Activated CD8-positive, alpha-beta memory T cell treated with anti-CD3 and anti-CD28 coated beads for 24 hours (primary cell): Measurements from ENCODE around the gene ATP2B1.
"Not testable (repeated sequence)": the region's sequence is repeated elsewhere in the genome, so short reads cannot be mapped to it uniquely, and the experiment has no call there.

Experiments used
- DNase-seq: peaks from one replicate; pipeline ENCODE4 v3.0.0-alpha.2; 2020

Gene ATP2B1

DNA sequence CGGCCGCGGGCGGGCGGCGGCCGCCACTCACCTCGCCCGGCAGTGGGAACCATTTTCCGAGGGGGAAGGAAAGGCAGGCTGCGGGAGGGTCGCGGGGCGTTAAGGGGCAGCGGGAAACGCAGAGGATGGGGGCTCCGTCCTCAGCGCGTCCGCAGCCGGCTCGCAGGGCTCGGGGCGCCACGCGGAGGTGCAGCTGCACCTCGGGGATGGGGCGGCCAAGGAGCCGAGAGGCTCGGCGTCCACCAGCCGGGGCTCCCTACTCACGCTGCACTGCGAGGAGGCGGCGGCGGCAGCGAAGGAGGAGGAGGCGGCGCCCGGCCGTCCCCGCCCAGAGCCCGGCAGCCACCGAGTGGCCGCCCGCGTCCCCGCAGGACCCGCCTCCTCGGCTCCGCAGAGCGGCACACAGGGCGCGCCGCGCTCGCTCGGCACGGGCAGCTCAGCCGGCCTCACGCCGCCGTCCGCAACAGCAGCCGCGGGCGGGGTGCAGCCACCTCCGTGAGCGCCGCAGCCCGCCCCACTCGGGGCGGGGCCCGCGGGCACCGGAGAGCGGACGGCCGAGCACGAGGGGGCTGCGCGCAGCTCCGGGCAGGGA, at the start of gene ATP2B1:
Gene ATP2B1 (minus strand): TSS at position 274 of the 592 bp plus-strand sequence. CDS start 52,952 bp downstream, outside the sequence.
- peak; percentile 90 for DNase-seq

DNA sequence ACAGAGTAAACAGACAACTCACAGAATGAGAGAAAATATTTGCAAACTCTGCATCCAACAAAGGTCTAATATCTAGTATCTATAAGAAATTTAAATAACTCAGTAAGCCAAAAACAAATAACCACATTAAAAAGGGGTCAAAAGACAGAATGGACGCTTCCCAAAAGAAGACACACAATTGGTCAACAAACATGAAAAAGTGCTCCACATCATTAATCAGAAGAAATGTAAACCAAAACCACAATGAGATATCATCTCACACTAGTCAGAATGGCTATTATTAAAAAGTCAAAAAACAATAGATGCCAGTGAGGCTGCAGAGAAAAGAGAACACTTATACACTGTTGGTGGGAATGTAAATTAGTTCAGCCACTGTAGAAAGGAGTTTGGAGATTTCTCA, 49.3 kb upstream of the ATP2B1 start:
- DNase-seq: not testable (repeated sequence)

DNA sequence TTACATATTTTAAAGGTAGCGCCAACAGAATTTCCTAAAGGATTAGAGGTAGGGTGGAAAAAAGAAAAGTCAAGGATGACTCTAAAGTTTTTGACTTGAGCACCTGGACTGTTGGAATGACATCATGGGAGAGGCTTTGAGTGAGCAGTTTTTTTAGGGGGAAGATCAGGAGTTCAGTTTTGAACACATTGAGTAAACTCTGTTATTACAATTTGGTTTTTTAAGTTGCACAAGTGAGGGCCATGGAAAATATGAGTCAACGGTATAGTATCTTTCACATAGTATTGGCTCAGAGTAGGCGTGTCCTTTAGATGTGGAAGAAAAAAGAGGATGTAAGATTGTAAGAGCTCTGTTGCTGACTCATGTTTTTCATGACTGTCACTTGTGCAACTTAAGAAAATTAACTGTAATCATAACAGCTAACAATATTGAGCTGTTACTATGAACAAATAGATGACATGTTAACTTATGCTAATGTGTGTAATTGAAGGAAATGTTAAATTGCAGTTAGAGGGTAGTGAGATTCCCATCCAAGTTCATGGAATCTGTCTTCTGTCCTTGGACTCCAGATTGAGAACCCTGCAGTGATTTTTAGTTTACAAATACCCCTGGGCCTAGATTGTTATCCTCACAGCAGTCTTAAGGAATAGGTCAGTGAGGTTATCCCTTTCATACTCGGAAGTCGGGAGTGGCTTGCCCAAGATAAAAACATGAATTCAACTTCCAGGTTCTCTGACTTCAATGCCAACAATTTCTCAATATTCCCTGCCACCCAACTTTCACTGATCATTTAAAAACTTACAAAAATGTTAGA, 48.2 kb upstream of the ATP2B1 start:
- no peak for DNase-seq

DNA sequence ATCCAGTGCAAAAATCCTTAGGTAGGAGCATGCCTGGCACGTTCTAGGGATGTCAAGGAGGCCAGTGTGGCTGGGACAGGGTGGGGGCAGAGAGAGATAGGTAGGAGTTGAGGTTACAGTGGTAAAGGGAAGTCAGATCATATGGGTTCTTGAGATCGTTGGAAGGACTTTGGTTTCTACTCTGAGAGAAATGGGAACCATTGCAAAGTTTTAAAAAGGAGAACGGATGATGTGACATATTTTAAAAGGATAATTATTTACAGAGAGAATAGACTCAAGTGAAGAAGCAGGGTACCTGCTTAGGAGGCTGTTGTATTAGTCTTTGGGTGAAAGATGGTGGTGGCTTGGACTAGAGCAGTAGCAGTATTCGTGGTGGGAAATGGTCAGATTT, 47.6 kb upstream of the ATP2B1 start:
- DNase-seq: no peak

DNA sequence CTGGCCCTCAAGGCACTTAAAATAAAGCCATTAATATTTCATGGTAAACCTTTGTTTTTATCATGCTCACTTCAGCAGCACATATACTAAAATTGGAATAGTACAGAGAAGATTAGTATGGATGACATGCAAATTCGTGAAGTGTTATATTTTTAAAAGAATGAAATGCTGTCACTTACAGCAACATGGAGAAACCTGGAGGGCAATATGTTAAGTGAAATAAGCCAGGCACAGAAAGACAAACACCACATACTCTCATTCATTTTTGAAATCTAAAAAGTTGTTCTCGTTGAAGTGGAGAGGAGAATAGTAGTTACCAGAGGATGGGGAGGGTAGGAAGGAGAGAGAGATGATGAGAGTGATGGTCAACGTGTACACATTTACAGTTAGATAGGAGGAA, 45.4 kb upstream of the ATP2B1 start:
- DNase-seq: no peak

DNA sequence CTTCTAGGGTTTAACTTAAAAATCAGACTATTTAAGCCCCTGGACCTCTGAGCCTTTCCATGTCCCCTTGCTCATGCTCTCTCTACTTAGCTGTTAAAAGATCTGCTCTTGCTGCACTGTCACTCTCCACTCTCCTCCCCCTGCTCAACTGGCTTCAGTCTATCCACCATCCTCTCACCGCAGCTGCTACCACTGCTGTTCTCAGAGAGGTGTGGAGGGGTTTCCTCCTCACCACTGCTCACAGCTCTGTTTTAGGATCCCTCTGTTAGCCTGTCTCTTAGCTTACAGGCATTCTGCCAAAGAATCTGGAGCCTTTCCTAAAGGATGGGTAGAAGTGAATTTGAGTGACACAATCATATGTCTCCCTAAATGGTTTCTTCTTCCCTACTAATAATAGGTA, 43.7 kb upstream of the ATP2B1 start:
- no peak for DNase-seq

DNA sequence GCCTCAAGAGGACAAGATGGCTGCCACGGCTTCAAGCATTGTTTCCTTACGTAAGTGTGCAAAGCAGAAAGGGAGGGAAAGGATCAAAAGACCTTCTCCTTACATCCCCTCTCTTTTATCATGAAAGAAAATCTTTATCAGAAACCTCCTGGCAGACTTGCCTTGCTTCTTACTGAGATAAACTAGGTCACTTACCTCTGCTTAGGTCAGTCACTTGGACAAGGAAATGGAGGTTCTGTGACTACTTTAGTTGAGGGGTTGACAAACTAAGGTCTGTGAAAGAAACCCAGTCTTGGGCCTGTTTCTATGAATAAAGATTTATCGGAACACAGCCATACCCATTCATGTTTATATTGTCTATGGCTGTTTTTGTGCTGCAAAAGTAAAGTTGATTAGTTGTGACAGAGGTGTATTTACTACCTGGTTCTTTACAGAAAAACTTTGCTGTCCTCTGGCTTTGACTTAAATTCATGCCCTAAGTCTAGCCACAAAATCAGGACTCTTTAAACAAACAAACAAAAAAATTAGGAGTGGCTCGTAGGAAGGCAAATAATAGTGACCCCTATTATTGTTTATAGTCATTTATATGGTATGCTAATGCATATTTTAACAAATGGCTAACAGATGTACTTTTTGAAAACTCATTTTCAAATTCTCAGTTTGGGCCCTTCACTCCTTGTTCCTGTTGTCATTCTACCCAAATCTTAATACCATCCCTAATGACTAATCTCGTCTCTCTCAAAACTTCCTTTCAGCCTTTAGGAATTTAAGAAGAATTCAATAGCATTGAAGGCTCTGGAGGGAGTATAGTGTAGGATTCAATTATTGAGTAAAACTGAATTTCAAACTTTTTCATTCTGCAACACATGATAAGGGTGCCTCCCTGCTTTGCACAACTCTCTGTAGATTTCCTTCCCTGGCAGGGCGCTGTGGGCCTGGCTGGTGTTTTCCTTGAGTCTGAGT, 42.0 kb upstream of the ATP2B1 start:
- no peak for DNase-seq

DNA sequence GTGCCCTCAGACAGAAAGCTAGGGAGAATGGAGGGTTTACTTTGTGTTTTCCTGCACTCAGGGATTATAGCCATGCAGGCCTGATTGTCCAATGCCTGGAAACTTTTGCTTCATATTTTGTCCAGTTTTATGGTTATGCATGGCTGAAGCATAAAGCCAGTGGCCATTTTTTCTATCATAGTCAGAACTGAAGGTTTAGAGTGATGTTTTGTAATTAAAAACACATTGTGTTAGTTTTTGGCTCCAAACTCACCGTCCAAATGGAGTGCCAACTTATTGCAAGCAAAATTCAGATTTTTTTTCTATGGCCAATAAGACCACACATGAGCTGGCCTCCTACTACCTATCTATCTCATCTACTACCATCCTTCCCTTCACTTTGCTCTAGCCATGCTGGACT, 40.2 kb upstream of the ATP2B1 start:
- no peak for DNase-seq

DNA sequence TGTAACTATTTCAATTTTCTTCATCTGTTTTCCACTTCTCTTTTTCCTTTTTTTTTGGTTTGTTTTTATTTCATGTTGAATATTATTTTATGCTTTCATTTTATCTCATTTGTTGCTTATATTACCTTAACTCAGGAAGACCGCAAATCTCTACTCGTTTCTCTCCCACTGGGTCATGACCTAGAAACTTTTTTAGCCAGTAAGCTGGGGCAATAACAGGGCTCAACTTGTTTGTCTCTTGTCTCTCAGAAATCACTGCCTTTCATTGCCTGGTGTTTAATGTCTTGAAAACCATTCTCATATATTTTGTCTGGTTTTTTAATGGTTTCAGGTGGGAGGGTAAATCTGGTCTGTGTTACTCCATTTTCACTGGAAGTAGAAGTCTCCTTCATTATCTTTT, 36.6 kb upstream of the ATP2B1 start:
- no peak for DNase-seq

DNA sequence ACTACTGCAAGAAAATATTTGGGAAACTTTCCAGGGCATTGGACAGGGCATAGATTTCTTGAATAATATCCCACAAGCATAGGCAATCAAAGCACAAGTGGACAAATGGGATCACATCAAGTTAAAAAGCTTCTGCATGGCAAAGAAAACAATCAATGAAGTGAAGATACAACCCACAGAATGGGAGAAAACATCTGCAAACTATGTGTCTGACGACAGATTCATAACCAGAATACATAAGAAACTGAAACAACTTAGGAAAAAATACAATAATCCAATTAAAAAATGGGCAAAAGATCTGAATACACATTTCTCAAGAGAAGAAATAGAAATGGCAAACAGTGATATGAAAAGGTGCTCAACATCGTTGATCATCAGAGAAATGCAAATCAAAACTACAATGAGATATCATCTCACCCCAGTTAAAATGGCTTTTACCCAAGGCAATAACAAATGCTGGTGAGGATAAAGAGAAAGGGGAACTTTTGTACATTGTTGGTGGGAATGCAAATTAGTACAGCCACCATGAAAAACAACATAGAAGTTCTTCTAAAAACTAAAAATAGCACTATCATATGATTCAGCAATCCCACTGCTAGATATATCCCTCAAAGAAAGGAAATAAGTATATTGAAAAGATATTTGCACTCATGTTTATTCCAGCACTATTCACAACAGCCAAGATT, 33.8 kb upstream of the ATP2B1 start:
- no peak for DNase-seq

DNA sequence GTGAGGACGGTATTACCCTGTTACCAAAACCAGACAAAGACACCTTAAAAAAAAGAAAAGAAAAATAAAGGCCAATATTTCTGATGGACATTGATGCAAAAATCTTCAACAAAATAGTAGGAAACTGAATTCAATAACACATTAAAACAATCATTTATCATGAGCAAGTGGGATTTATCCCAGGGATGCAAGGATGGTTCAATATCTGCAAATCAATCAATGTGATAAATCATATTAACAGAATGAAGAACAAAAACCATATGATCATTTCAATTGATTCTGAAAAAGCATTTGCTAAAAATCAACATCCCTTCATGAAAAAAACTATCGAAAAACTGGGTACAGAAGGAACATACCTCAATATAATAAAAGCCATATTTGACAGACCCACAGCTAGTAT, 32.3 kb upstream of the ATP2B1 start:
- no peak for DNase-seq

DNA sequence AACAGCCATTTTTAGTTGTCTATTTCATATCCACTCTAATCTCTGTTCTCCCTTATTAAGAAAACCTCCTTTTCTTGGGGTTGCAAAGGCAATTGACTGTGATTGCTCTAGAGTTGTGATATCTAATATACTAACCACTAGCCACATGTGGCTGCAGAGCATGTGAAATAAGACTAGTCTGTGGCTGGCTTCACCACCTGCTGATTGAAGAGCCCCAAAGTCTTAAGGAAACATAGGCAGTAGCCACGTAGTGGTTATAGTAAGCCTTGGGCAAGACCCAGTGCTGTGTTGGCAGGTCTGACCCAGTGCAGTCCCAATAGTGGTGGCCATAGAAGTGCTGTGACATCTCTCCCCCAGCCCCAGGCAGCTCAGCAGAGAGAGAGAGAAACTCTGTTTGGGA, 28.4 kb upstream of the ATP2B1 start:
- DNase-seq: no peak

DNA sequence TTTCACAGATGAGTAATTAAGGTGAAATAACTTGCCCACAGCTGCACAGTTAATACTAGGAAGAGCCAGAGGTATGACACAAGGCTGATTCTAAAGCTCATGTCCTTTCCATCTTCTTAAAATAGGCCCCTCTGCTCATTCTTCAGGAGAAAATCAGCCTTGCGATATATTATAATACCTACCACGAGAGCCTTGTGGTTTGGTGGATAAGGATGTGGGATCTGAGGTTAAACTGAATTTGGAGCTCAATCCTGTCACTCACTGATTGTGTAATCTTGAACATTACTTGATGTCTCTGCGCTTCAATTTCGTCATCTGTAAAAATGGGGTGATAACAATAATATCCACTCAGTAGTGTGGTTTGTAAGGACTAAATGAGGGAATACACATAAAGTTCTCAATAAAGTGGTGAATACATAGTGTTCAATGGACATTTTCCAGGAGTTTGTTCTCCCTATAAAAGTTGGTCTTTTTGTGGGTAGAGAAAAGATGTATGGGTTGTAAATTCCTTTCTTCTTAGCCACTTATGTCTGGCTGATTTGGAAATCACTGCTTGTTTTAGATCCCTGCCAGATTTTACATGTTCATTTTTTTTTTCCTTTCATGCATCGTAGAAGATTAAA, 25.1 kb upstream of the ATP2B1 start:
- no peak for DNase-seq

DNA sequence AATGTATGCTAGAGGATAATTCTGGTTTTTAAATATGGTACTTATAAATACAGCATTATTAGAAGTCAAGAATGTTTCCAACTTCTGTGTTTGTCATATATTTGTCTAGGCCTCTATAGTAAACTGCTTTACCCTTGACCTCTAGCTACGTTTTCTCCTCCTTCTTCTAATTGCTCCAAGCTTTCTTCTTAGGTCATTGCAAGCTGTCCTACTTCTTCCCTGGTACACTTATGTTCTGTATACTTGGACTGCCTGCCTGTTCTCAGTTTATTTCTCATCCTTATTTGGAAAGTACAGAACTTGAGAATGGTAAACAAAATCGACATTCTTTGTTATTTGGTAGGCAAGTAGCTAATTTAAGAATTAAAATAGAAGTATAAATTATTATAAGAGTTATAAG, 23.9 kb upstream of the ATP2B1 start:
- DNase-seq: no peak

DNA sequence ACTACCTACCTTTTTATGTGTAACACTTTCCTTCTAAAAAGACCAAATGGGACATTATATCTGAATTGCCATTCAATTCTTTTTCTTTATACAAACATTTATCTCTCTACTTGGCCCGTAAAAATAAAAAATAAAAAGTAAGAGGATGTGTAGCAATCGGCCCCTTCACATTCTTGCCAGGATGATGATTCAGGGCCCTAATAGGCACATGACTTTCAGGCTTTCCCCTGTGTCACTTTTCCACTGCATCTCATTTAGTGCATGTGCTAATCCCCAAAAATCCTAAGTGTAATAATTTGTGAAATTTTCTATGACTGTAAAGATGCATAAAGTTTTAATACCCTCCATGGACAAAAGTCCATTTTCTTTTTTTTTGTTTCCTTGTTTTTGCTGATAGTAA, 23.0 kb upstream of the ATP2B1 start:
- DNase-seq: no peak

DNA sequence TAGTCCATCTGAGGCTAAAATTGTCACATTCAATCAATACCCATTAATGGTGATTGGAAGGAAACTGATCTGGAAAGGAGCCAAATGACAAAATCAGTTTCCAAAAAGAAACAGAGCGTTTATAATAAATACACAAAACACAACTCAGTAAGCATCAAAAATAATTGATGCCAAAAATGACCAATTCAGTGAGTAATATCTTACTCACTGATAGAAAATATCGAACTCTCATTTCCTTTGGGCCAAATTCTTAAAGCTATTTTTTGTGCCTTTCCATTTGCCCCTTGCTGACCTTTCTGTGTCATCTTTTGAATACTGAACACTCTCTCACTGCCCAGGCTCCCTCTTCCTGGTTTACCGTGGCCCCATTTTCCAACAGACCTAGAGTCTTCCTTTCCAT, 22.5 kb upstream of the ATP2B1 start:
- DNase-seq: no peak

DNA sequence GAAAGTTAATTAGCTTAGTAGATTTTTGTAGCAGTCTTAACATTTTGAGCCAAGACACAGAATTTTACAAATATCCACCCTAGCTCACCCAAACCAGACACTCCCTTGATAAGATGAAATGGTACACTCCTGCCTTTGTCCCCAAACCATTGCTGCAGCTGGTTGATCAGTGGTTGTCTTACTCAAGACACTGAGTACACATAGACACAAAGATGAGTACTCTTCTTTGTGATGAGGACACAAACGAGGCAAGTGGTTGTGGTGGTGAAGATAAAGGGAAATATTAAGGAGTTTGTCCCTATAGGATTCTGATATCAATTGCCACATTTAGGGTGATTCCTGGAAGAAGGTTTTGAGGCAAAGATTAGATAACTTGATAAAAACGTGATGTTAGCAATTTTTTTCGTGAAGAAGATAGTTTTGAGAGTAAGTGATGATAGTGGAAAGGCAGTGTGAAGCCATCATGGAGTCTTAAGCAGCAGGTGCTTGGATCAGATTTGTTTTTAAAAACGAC, 21.4 kb upstream of the ATP2B1 start:
- no peak for DNase-seq

DNA sequence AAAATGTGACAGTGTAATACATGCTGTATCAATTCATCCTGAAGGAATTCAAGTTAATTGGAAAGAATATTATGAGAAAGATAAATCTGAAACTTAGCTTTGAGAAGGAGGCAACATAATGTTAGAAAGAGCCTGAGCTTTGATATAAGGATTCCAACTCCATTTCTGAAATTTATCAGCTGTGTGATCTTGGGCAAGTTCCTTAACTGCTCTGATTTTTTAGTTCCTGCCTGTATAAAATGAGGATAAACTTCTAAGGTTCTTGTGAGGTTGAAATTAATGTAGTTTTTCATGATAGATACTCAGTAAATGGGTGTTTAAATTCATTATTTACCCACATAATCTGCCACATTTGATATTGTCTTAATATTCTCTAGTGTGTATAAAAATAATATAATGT, 14.6 kb upstream of the ATP2B1 start:
- DNase-seq: no peak

DNA sequence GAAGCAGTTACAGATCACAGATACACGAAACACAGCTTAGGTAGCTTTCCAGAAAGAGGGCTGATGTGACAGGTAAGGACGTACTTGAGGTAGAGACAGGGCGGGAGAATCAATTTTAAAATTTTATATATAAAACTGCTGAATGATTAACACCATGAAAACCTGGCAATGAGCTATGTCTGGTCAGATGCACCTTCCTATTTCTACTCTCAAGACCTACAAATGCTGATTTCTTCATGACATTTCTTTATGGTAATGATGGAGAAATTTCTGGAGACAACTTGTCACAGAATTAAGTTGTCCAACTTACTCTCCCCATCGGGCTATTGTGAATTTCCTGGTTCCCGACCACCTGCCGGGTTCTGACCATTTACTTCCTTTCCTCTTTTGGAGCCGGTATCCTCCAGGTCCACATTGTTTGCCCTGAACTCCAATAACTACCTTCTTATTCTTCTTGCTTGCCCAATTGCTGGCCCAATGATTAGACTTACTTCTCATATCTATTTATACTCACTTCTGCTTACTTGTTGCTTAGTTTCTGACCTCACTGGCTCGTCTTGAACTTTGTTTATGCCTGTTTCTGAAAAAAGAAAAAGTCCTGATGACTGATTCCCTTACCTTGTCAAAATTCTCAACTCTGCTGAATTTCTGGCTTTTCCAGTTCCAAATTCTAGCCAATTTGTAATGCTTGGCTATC, 12.8 kb upstream of the ATP2B1 start:
- DNase-seq: no peak

DNA sequence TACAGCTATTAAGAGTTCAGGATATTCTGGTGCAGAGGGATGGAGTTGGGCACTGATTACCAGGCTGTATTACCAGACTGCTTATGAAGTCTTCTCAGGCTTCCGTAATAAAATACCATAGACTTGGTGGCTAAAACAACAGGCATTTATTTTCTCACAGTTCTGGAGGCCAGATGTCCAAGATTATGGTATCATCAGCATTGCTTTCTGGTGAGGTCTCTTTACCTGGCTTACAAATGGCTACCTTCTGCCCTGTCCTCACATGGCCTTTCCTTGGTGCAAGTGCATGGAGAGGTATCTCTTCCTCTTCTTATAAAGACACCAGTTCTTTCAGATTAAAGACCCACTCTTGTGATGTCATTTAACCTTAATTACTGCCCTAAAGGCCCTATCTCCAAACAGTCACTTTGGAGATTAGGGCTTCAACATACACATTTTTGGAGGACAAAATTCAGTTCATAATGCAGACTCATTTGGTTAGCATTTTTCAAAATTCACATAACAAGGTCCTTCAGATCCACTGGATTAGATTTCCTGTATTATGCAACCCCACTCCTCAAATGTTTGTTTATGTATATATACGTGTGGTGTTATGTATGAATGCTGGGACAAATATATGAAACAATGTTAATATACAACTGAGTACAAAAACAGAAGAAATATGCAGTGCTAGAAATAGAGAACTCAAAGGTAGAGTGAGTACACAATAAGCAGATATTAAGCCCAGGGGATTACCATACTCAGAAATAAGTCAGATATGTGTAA, 9.3 kb upstream of the ATP2B1 start:
- no peak for DNase-seq

DNA sequence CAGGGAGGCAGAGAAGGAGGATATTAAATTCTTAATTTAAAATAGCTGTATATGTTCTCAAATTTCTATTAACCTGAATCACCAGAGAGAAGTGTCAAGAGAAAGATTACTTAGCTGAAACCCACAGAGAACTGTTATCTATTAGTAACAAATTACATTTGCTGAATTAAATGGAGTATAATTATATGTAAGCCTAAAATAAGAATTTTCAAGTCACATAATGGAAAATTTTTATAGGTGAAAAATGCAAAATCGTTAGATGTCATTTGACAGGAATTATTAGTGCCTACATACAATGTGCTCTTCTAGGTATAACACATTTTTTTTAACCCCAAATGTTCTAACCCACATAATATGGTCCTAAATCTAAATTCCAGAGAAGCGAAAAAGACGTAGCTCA, 4.1 kb upstream of the ATP2B1 start:
- no peak for DNase-seq
